B cell (primary cell): ENCODE measurements around the gene POLR2F. TPM values are rescaled to one million over a fixed set of nuclear protein-coding genes. Genes with fewer than 3 reads are reported as not detected.
"Not testable (repeated sequence)": the region's sequence is repeated elsewhere in the genome, so short reads cannot be mapped to it uniquely, and the experiment has no call there.

Experiments used
- ATAC-seq: fragments of 200-7000 bp; cut with Tn5 transposase; one replicate; pipeline ENCODE4 v1.10.0; 2021; ENCODE audit warnings: low read depth, mild to moderate bottlenecking, moderate number of reproducible peaks, moderate library complexity
- CTCF ChIA-PET: fragments of 350-600 bp; sonication (Branson Sonifier 250); formaldehyde crosslinking; loops from one replicate; lab custom pipeline; 2021; ENCODE audit warnings: antibody characterized with exemption, inconsistent platforms; lab: Charles Lee
- POLR2A ChIA-PET: fragments of 350-600 bp; sonication (Branson Sonifier 250); formaldehyde crosslinking; loops from one replicate; lab custom pipeline; 2021; ENCODE audit warnings: antibody characterized with exemption; lab: Charles Lee
- DNase-seq: peaks from one replicate; pipeline ENCODE4 v3.0.0; 2013
- H2AFZ ChIP-seq: 2 replicates; pipeline ENCODE4 v1.6.1; 2012; ENCODE audit warnings: mild to moderate bottlenecking, low read depth, low read length; ENCODE audit not compliant: insufficient read depth, poor library complexity, severe bottlenecking
- H3K27ac ChIP-seq, 2 donors: 1 replicate in 1 of 2; 2 replicates in 1 of 2; pipeline ENCODE4 v1.5.1; 2012 to 2013; ENCODE audit warnings: low read length in 2 of 2, mild to moderate bottlenecking in 2 of 2, moderate library complexity in 1 of 2
- H3K27me3 ChIP-seq, 4 experiments: fragments of 200-600 bp in 1 of 4; sonication (generic) in 1 of 4; replicated peaks in 1 of 4; 1 replicate in 2 of 4; 2 replicates in 2 of 4; pipeline versions ENCODE4 v1.6.1 to v1.7.0; 2013 to 2016; ENCODE audit warnings: low read length in 3 of 4, mild to moderate bottlenecking in 2 of 4, mixed read lengths in 1 of 4, moderate library complexity in 1 of 4; ENCODE audit not compliant: insufficient read depth in 4 of 4, control insufficient read depth in 3 of 4; ENCODE audit errors: control extremely low read depth in 1 of 4
- H3K36me3 ChIP-seq, 2 experiments: replicated peaks in 1 of 2; 1 replicate in 1 of 2; 2 replicates in 1 of 2; pipeline versions ENCODE4 v1.6.1 to v1.7.1; 2013; ENCODE audit warnings: low read length in 1 of 2; ENCODE audit not compliant: insufficient read depth in 2 of 2, control insufficient read depth in 1 of 2; ENCODE audit errors: control extremely low read depth in 1 of 2, extremely low read depth in 1 of 2
- H3K4me1 ChIP-seq, 2 donors: fragments of 200-600 bp in 1 of 2; sonication (generic) in 1 of 2; 1 replicate in 1 of 2; 2 replicates in 1 of 2; pipeline versions ENCODE4 v1.5.1 to v1.6.1; 2013 to 2017; ENCODE audit warnings: low read length in 2 of 2; ENCODE audit not compliant: control insufficient read depth in 2 of 2, insufficient read depth in 2 of 2
- H3K4me2 ChIP-seq: replicated peaks from 2 replicates; pipeline ENCODE3; 2012; ENCODE audit warnings: mild to moderate bottlenecking, low read depth, low read length; ENCODE audit not compliant: poor library complexity, severe bottlenecking
- H3K4me3 ChIP-seq, 5 experiments: fragments of 200-600 bp in 1 of 5; sonication (generic) in 1 of 5; 1 replicate in 3 of 5; 2 replicates in 2 of 5; pipeline versions ENCODE4 v1.5.1 to v1.7.0; 2011 to 2016; ENCODE audit warnings: low read length in 4 of 5, mild to moderate bottlenecking in 4 of 5, low read depth in 2 of 5, control low read depth in 1 of 5, moderate library complexity in 1 of 5; ENCODE audit not compliant: insufficient read depth in 1 of 5; ENCODE audit errors: control extremely low read depth in 1 of 5, extremely low read depth in 1 of 5
- H3K79me2 ChIP-seq: fragments of 200-600 bp; sonication (generic); one replicate; pipeline ENCODE4 v1.6.0; 2016; ENCODE audit warnings: low read length; ENCODE audit not compliant: control insufficient read depth, insufficient read depth
- H3K9ac ChIP-seq: fragments of 200-600 bp; sonication (generic); 2 replicates; pipeline ENCODE4 v1.6.1; 2017; ENCODE audit warnings: mild to moderate bottlenecking, low read length, moderate library complexity
- H3K9me3 ChIP-seq, 3 donors: one replicate each; pipeline versions ENCODE4 v1.6.1 to v1.7.1; 2013; ENCODE audit warnings: low read length in 2 of 3; ENCODE audit not compliant: control insufficient read depth in 2 of 3, insufficient read depth in 1 of 3; ENCODE audit errors: control extremely low read depth in 1 of 3
- H4K20me1 ChIP-seq: 2 replicates; pipeline ENCODE4 v1.6.0; 2012; ENCODE audit warnings: mild to moderate bottlenecking, low read length; ENCODE audit not compliant: insufficient read depth, control insufficient read depth, poor library complexity, severe bottlenecking
- H3K27ac Mint-ChIP-seq: one replicate; pipeline ENCODE4 v1.8.0; 2021; ENCODE audit warnings: mixed read lengths
- H3K27me3 Mint-ChIP-seq: one replicate; pipeline ENCODE4 v1.8.0; 2021; ENCODE audit warnings: mixed read lengths
- H3K4me1 Mint-ChIP-seq: one replicate; pipeline ENCODE4 v1.8.0; 2021; ENCODE audit warnings: mixed read lengths
- H3K4me3 Mint-ChIP-seq: one replicate; pipeline ENCODE4 v1.8.0; 2021; ENCODE audit warnings: mixed read lengths
- H3K9me3 Mint-ChIP-seq: one replicate; pipeline ENCODE4 v1.8.0; 2022; ENCODE audit warnings: mixed read lengths; ENCODE audit not compliant: insufficient read depth
- EZH2 ChIP-seq: IDR thresholded peaks from 2 replicates; pipeline ENCODE4 v1.6.1; 2012; ENCODE audit warnings: borderline replicate concordance, low read depth, mild to moderate bottlenecking, moderate library complexity, low read length; ENCODE audit not compliant: insufficient read depth, poor library complexity, severe bottlenecking
- WGBS: methylation state at CpG from one replicate; pipeline ENCODE4 v1.1.5; 2013; ENCODE audit warnings: missing lambda C conversion rate; ENCODE audit not compliant: insufficient coverage; 5-methylcytosine and 5-hydroxymethylcytosine counted together
- intact Hi-C: fragments of 100-400 bp; cut with micrococcal nuclease; formaldehyde crosslinking; loops from one replicate; pipeline ENCODE4 v1.10.0; 2022
- polyA plus RNA-seq: library from polyadenylated mRNA; depleted of rRNA; stranded (reverse); fragments of >200 nt; gene quantifications from 2 replicates; pipeline ENCODE4 v1.2.3, GENCODE V29; 2012
- total RNA-seq, 2 donors: library from RNA; stranded (reverse); fragments of 120-200 nt in 1 of 2; gene quantifications; 1 replicate in 1 of 2; 2 replicates in 1 of 2; pipeline versions ENCODE4 v1.2.3 to v1.2.4, GENCODE V29; 2013 to 2022
- TF ChIP-seq, protein P1 (sequence below): fragments of 200-600 bp; IDR thresholded peaks from one replicate; pipeline ENCODE4 v1.8.0; 2022; ENCODE audit warnings: antibody characterized with exemption, mild to moderate bottlenecking

POLR2F gene
- total and polyA plus RNA-seq, 2 donors (not counting 1 experiment from before 2014, with no cell fraction given) = 41.8 to 49.6 TPM

DNA sequence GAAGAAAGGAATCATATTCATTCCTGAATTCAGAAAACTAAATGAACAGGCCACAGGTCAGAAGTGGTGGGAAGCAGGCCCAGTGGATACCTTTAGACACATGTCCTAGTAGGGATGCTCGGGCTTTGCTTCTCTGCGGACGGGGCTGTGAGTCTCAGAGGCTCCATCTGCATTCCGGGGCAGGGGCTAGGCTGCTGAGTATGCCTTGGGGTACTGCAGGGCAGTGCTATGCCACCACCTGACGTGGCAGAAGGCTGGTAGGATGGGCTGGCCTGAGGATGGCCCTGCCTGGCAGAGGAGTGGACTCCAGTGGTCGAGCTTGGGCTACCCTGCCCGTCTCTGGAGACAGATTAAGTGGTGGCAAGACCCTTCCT, 9.7 kb upstream of the POLR2F start:
- ChIA-PET POLR2A (no interaction called here), CTCF (interaction anchor here (0.7 to 1.6 kb wide), 2 partner anchors 38 to 125 kb away, joined by 3 to 7 read pairs; partner anchors contain the start of gene MICALL1)
- Histone ChIP-seq H3K9me3 (no peaks in the 10 kb centered on the region), H3K4me2 (no peak overlapping the region), H3K79me2 (no peaks in the 10 kb centered on the region), H3K4me1 (no peaks in the 10 kb centered on the region), H3K4me3 (no peak overlapping the region), H3K36me3 (peaks cover 2 to 15% of the 10 kb centered on the region in 2 experiments), H3K27me3 (no peaks in the 10 kb centered on the region), H2AFZ (no peak overlapping the region), H3K9ac (no peak overlapping the region), H4K20me1 (no peaks in the 10 kb centered on the region), H3K27ac (no peak overlapping the region)
- Mint-ChIP-seq H3K27me3 (no peaks in the 10 kb centered on the region), H3K9me3 (no peaks in the 10 kb centered on the region), H3K4me1 (no peaks in the 10 kb centered on the region), H3K4me3 (no peak overlapping the region), H3K27ac (no peak overlapping the region)
- TF ChIP-seq, protein P1, sequence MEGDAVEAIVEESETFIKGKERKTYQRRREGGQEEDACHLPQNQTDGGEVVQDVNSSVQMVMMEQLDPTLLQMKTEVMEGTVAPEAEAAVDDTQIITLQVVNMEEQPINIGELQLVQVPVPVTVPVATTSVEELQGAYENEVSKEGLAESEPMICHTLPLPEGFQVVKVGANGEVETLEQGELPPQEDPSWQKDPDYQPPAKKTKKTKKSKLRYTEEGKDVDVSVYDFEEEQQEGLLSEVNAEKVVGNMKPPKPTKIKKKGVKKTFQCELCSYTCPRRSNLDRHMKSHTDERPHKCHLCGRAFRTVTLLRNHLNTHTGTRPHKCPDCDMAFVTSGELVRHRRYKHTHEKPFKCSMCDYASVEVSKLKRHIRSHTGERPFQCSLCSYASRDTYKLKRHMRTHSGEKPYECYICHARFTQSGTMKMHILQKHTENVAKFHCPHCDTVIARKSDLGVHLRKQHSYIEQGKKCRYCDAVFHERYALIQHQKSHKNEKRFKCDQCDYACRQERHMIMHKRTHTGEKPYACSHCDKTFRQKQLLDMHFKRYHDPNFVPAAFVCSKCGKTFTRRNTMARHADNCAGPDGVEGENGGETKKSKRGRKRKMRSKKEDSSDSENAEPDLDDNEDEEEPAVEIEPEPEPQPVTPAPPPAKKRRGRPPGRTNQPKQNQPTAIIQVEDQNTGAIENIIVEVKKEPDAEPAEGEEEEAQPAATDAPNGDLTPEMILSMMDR = no peak
- TF ChIP-seq EZH2 = no peak
- intact Hi-C loops = no loop called here
- 96% methylated on average over 7 of the region's 7 CpGs for WGBS
- DNase-seq (no peak), ATAC-seq (no peak)

DNA sequence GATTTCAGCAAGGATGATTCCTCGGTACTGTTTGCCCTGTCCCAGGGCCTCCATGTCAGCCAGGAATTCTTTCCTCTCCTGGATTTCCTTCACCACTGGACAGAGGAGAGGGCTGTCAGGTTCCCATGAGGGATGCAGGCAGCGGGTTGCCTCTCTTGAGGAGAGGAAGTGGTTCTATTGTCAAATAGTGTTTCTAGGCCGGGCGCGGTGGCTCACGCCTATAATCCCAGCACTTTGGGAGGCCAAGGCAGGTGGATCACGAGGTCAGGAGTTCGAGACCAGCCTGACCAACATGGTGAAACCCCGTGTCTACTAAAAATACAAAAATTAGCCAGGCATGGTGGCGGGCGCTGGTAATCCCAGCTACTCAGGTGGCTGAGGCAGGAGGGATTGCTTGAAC, 9.1 kb upstream of the POLR2F start:
- WGBS = 98% methylated on average over 7 of the region's 11 CpGs
- DNase-seq, H3K9me3 ChIP-seq, H3K79me2 ChIP-seq, ATAC-seq, H3K4me3 Mint-ChIP-seq, intact Hi-C loops, H4K20me1 ChIP-seq, H3K4me3 ChIP-seq, H3K9me3 Mint-ChIP-seq, H3K27me3 ChIP-seq, H3K27me3 Mint-ChIP-seq, H3K9ac ChIP-seq, H3K4me2 ChIP-seq, H3K4me1 ChIP-seq, H3K4me1 Mint-ChIP-seq, H2AFZ ChIP-seq, CTCF ChIA-PET, H3K27ac Mint-ChIP-seq, H3K27ac ChIP-seq: not testable (repeated sequence)
- POLR2A ChIA-PET = interaction anchor here (0.5 kb wide), 1 partner anchor 246 kb away, joined by 3 read pairs; no protein-coding TSS in a partner anchor
- H3K36me3 ChIP-seq = peaks cover 2 to 15% of the 10 kb centered on the region in 2 experiments

DNA sequence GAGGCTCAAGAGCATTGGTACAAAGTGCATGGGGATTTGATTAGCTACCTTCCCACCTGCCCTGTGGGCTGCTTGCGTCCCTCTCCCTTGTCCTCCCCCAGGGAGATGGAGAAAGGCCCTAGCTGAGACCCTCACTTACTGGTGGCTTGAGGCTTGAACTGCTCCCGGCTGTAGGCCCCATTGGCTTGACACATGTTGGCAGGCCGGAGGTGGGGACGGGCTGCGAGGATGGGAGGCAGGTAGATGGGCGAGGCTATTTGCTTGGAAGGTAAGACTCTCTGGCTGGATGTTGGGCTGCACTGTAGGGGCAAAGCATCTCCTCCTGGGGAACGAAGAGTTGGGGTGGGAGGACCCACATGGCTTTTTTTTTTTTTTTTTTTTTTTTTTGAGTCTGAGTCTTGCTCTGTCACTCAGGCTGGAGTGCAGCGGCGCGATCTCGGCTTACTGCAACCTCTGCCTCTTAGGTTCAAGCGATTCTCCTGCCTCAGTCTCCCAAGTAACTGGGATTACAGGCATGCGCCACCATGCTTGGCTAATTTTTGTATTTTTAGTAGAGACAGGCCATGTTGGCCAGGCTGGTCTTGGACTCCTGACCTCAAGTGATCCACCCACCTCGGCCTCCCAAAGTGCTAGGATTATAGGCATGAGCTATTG, 6.2 kb upstream of the POLR2F start:
- H3K9ac ChIP-seq, H3K36me3 ChIP-seq, H3K27ac ChIP-seq, H2AFZ ChIP-seq, H3K9me3 ChIP-seq, H3K27me3 ChIP-seq, H3K4me1 ChIP-seq, POLR2A ChIA-PET, H3K79me2 ChIP-seq, H3K9me3 Mint-ChIP-seq, ATAC-seq, H3K4me3 Mint-ChIP-seq, CTCF ChIA-PET, H3K27ac Mint-ChIP-seq, DNase-seq, intact Hi-C loops, H3K4me1 Mint-ChIP-seq, H4K20me1 ChIP-seq, H3K4me2 ChIP-seq, H3K27me3 Mint-ChIP-seq, H3K4me3 ChIP-seq: not testable (repeated sequence)
- 97% methylated on average over 9 of the region's 14 CpGs for WGBS
